PC-9 (cell line): ENCODE data around the gene DENND2D. TPM values are rescaled to one million over a fixed set of nuclear protein-coding genes. Genes with fewer than 3 reads are reported as not detected.

ENCODE experiments used
- BruUV-seq: library from RNA; stranded (reverse); fragments of 400-500 nt; replicated peaks from 2 replicates; lab custom pipeline; 2021; lab: Mats Ljungman, UMichigan
- CTCF ChIA-PET: fragments of 300-600 bp; sonication (Branson Sonifier 250); formaldehyde crosslinking; loops from one replicate; lab custom pipeline; 2022; ENCODE audit warnings: antibody characterized with exemption; lab: Charles Lee
- POLR2A ChIA-PET: fragments of 300-600 bp; sonication (Branson Sonifier 250); formaldehyde crosslinking; loops from one replicate; lab custom pipeline; 2022; ENCODE audit warnings: antibody characterized with exemption; ENCODE audit not compliant: unreplicated experiment; lab: Charles Lee
- DNase-seq, 2 experiments: peaks; one replicate each; pipeline versions ENCODE4 v3.0.0 to v3.0.0-alpha.2; 2015 to 2022; ENCODE audit warnings: mixed read lengths in 1 of 2
- H2AFZ ChIP-seq: fragments of 200-600 bp; sonication (generic); 2 replicates; pipeline ENCODE4 v1.8.1; 2017; ENCODE audit warnings: antibody characterized with exemption
- H3F3A ChIP-seq: fragments of 200-600 bp; sonication (generic); 2 replicates; pipeline ENCODE4 v1.8.1; 2017; ENCODE audit warnings: antibody characterized with exemption, mild to moderate bottlenecking, low read depth; ENCODE audit not compliant: insufficient read depth
- H3K27ac ChIP-seq: fragments of 200-600 bp; sonication (generic); 2 replicates; pipeline ENCODE4 v1.6.1; 2016; ENCODE audit warnings: mixed run types
- H3K27me3 ChIP-seq: fragments of 200-600 bp; sonication (generic); 2 replicates; pipeline ENCODE4 v1.6.1; 2016; ENCODE audit warnings: low read depth, mixed run types; ENCODE audit not compliant: insufficient read depth
- H3K36me3 ChIP-seq: fragments of 200-600 bp; sonication (generic); 2 replicates; pipeline ENCODE4 v1.6.1; 2016; ENCODE audit warnings: low read depth, mixed run types
- H3K4me1 ChIP-seq: fragments of 200-600 bp; sonication (generic); replicated peaks from 2 replicates; pipeline ENCODE4 v1.6.1; 2016; ENCODE audit warnings: mixed run types; ENCODE audit not compliant: insufficient read depth
- H3K4me2 ChIP-seq: fragments of 200-600 bp; sonication (generic); 2 replicates; pipeline ENCODE4 v1.6.1; 2017; ENCODE audit warnings: mixed run types
- H3K4me3 ChIP-seq: fragments of 200-600 bp; sonication (generic); 2 replicates; pipeline ENCODE4 v1.6.1; 2016; ENCODE audit warnings: mixed run types
- H3K79me2 ChIP-seq: fragments of 200-600 bp; sonication (generic); 2 replicates; pipeline ENCODE4 v1.6.1; 2017; ENCODE audit warnings: low read depth, mixed run types
- H3K9me2 ChIP-seq: fragments of 200-600 bp; sonication (generic); 2 replicates; pipeline ENCODE4 v1.8.1; 2017; ENCODE audit warnings: mild to moderate bottlenecking; ENCODE audit not compliant: insufficient read depth
- H3K9me3 ChIP-seq: fragments of 200-600 bp; sonication (generic); 2 replicates; pipeline ENCODE4 v1.8.1; 2016; ENCODE audit warnings: low read depth; ENCODE audit not compliant: insufficient read depth
- H4K20me1 ChIP-seq: fragments of 200-600 bp; sonication (generic); 2 replicates; pipeline ENCODE4 v1.8.1; 2017; ENCODE audit not compliant: insufficient read depth
- CTCF ChIP-seq: fragments of 200-600 bp; sonication (generic); conservative IDR thresholded peaks from 2 replicates; pipeline ENCODE4 v1.6.1; 2017; ENCODE audit warnings: mixed run types, antibody characterized with exemption, mild to moderate bottlenecking, moderate library complexity
- EZH2 ChIP-seq: fragments of 200-600 bp; sonication (generic); IDR thresholded peaks from 2 replicates; pipeline ENCODE4 v1.8.0; 2017; ENCODE audit warnings: antibody characterized with exemption, low read depth
- intact Hi-C: fragments of 100-400 bp; cut with micrococcal nuclease; formaldehyde crosslinking; loops from one replicate; pipeline ENCODE4 v1.10.0; 2022; ENCODE audit not compliant: unreplicated experiment
- total RNA-seq: library from RNA; stranded (reverse); gene quantifications from 2 replicates; pipeline ENCODE4 v1.2.3, GENCODE V29; 2021

DENND2D gene
- total RNA-seq, 1 experiment from 2014 or later, result 44.9 TPM

- Histone ChIP-seq H3F3A (0 out of 2 replicates have a peak, but pooled peaks cover 4% of the 10 kb centered on the region), H3K36me3 (no peaks in the 10 kb centered on the region), H3K4me2 (no peak overlapping the region), H3K9me2 (no peaks in the 10 kb centered on the region), H2AFZ (no peak overlapping the region), H3K4me3 (no peak overlapping the region), H3K27ac (no peak overlapping the region), H3K27me3 (no peaks in the 10 kb centered on the region), H4K20me1 (no peaks in the 10 kb centered on the region), H3K4me1 (peaks cover 15% of the 10 kb centered on the region), H3K9me3 (no peaks in the 10 kb centered on the region; the same call in 1 of the 2 replicates), H3K79me2 (no peaks in the 10 kb centered on the region)
- BruUV-seq, result no TSS peak
- CTCF ChIA-PET, result no interaction called here
- TF ChIP-seq CTCF (no peak), EZH2 (no peak)
- POLR2A ChIA-PET, result no interaction called here
- intact Hi-C loops, result no loop called here
- DNase-seq, result no peak
These were observed 12.3 kb upstream of the DENND2D start for GRCh38 chr1:111212634-111213335.

- no peaks in the 10 kb centered on the region for H4K20me1 ChIP-seq
- no peak overlapping the region for H3K4me3 ChIP-seq
- no peak overlapping the region for H3K4me2 ChIP-seq
- intact Hi-C loops, result no loop called here
- ChIA-PET CTCF (no interaction called here), POLR2A (no interaction called here)
- no peaks in the 10 kb centered on the region for H3K9me2 ChIP-seq
- H3K27ac ChIP-seq, result no peak overlapping the region
- H3K36me3 ChIP-seq, result no peaks in the 10 kb centered on the region
- no TSS peak for BruUV-seq
- no peaks in the 10 kb centered on the region for H3K9me3 ChIP-seq
- H3K79me2 ChIP-seq, result no peaks in the 10 kb centered on the region
- H2AFZ ChIP-seq, result no peak overlapping the region
- no peak for DNase-seq
- 0 out of 2 replicates have a peak, but pooled peaks cover 4% of the 10 kb centered on the region for H3F3A ChIP-seq
- TF ChIP-seq CTCF (no peak), EZH2 (no peak)
- no peaks in the 10 kb centered on the region for H3K27me3 ChIP-seq
- peaks cover 15% of the 10 kb centered on the region for H3K4me1 ChIP-seq
These were observed 11.5 kb upstream of the DENND2D start for GRCh38 chr1:111211921-111212320.

- H3K9me2 ChIP-seq, result no peaks in the 10 kb centered on the region
- H3K9me3 ChIP-seq, result no peaks in the 10 kb centered on the region; the same call in 1 of the 2 replicates
- intact Hi-C loops, result no loop called here
- peaks cover 12% of the 10 kb centered on the region; the same call in 1 of the 2 replicates for H3F3A ChIP-seq
- POLR2A ChIA-PET, result no interaction called here
- H3K27ac ChIP-seq, result no peak overlapping the region
- no peak for TF ChIP-seq CTCF
- no peak for TF ChIP-seq EZH2
- CTCF ChIA-PET, result no interaction called here
- H3K27me3 ChIP-seq, result no peaks in the 10 kb centered on the region
- H3K36me3 ChIP-seq, result no peaks in the 10 kb centered on the region
- DNase-seq, result no peak
- H2AFZ ChIP-seq, result no peak overlapping the region
- H3K4me3 ChIP-seq, result no peak overlapping the region
- H3K4me2 ChIP-seq, result no peak overlapping the region
- no TSS peak for BruUV-seq
- no peaks in the 10 kb centered on the region for H4K20me1 ChIP-seq
- H3K4me1 ChIP-seq, result peaks cover 20% of the 10 kb centered on the region
- no peaks in the 10 kb centered on the region for H3K79me2 ChIP-seq
These were observed 9.2 kb upstream of the DENND2D start for GRCh38 chr1:111209622-111210021.
